Esophagus squamous epithelium (tissue), 4 donors: Measurements from ENCODE around the gene FRMPD4.

Experiments
- CTCF ChIP-seq, 6 experiments: fragments of 450-650 bp in 4 of 6; fragments of 200-600 bp in 2 of 6; sonication (generic) in 2 of 6; IDR thresholded peaks; one replicate each; pipeline ENCODE4 v1.5.1; 2016 to 2019; ENCODE audit warnings: antibody characterized with exemption in 6 of 6, mild to moderate bottlenecking in 4 of 6, moderate library complexity in 4 of 6
- POLR2A ChIP-seq, 4 donors: fragments of 450-650 bp; IDR thresholded peaks; one replicate each; pipeline ENCODE4 v1.6.1; 2017; ENCODE audit warnings: antibody characterized with exemption in 4 of 4, mild to moderate bottlenecking in 4 of 4, moderate library complexity in 3 of 4

GRCh38 chrX:12378253-12378652, 240.0 kb downstream of the FRMPD4 start:
- no peak for TF ChIP-seq POLR2A (IDR thresholded peaks at IDR 0.05)
- TF ChIP-seq CTCF (IDR thresholded peaks at IDR 0.05): no peak
